Measurements from ENCODE around the gene BBS4. TPM values are rescaled to one million over a fixed set of nuclear protein-coding genes. Genes with fewer than 3 reads are reported as not detected.

BBS4 gene
- total RNA-seq, 1 experiment from 2014 or later = 18.9 TPM

DNA sequence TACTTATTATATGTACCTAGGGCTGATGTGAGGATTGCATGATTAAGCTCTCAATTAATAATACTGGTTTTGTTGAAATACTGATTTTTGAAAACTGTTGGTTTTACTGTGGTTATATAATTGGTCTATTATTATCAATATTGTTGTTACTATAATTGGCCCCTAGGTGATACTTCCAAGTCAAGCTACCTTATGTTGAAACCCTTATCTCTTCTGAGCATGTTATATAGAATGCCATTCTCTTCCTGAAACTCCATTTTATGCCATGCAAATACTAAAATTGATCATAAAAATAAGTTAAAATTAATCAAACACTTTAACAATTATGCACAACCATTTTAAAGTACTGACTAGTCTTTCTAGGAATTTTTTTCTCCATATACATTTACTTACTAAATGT, 46.1 kb downstream of the BBS4 start:
- CTCF ChIA-PET = interaction anchor here (0.8 to 2.3 kb wide), 2 partner anchors 10 to 607 kb away, joined by 3 to 11 read pairs; no protein-coding TSS in a partner anchor
- Mint-ChIP-seq H3K9me3 (ENCODE audit: unreplicated experiment) (no peaks in the 10 kb centered on the region), H3K27me3 (ENCODE audit: insufficient read depth, unreplicated experiment) (no peaks in the 10 kb centered on the region), H3K27ac (ENCODE audit: low read depth, unreplicated experiment) (no peak overlapping the region), H3K4me3 (ENCODE audit: unreplicated experiment) (no peak overlapping the region), H3K4me1 (ENCODE audit: insufficient read depth, unreplicated experiment) (no peaks in the 10 kb centered on the region), H3K36me3 (ENCODE audit: insufficient read depth, unreplicated experiment) (peaks cover 36% of the 10 kb centered on the region)
- intact Hi-C loops (cut with micrococcal nuclease) = no loop called here
- POLR2A ChIA-PET = interaction anchor here (1.0 to 1.2 kb wide), 3 partner anchors 9 to 22 kb away, joined by 3 to 5 read pairs (median 3); no protein-coding TSS in a partner anchor
- DNase-seq (ENCODE audit: unreplicated experiment) = no peak
- no TSS peak for BruUV-seq (replicated peaks)
- TF ChIP-seq, protein P1, sequence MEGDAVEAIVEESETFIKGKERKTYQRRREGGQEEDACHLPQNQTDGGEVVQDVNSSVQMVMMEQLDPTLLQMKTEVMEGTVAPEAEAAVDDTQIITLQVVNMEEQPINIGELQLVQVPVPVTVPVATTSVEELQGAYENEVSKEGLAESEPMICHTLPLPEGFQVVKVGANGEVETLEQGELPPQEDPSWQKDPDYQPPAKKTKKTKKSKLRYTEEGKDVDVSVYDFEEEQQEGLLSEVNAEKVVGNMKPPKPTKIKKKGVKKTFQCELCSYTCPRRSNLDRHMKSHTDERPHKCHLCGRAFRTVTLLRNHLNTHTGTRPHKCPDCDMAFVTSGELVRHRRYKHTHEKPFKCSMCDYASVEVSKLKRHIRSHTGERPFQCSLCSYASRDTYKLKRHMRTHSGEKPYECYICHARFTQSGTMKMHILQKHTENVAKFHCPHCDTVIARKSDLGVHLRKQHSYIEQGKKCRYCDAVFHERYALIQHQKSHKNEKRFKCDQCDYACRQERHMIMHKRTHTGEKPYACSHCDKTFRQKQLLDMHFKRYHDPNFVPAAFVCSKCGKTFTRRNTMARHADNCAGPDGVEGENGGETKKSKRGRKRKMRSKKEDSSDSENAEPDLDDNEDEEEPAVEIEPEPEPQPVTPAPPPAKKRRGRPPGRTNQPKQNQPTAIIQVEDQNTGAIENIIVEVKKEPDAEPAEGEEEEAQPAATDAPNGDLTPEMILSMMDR (IDR thresholded peaks at IDR 0.05; ENCODE audit: unreplicated experiment) = no peak

DNA sequence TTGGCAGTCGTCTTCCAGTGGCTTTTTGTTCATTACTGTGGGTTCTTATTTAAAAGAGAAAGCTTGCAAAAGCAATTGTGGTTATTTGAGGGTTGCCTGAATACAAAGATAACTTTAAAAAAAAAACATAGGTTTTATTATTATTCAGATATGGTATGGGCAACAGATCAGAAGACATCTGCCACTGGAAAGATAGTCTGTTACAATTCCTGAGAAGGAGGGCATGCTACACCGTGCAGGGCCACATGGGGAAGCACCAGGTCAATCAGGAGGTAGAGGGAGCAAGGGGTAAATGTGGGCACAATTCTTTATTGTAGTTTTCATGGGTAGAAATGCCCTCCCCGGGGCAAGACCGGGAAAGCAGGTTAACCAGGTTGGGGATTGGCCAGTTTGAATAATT, 46.5 kb downstream of the BBS4 start:
- H3K4me1 Mint-ChIP-seq (ENCODE audit: insufficient read depth, unreplicated experiment) = no peaks in the 10 kb centered on the region
- TF ChIP-seq, protein P1 (IDR thresholded peaks at IDR 0.05; ENCODE audit: unreplicated experiment) = no peak
- DNase-seq (ENCODE audit: unreplicated experiment) = no peak
- H3K36me3 Mint-ChIP-seq (ENCODE audit: insufficient read depth, unreplicated experiment) = peaks cover 40% of the 10 kb centered on the region
- intact Hi-C loops (cut with micrococcal nuclease) = no loop called here
- no peaks in the 10 kb centered on the region for H3K27me3 Mint-ChIP-seq (ENCODE audit: insufficient read depth, unreplicated experiment)
- no peak overlapping the region for H3K4me3 Mint-ChIP-seq (ENCODE audit: unreplicated experiment)
- ChIA-PET CTCF (interaction anchor here (0.8 to 2.3 kb wide), 2 partner anchors 11 to 607 kb away, joined by 3 to 11 read pairs; no protein-coding TSS in a partner anchor), POLR2A (interaction anchor here (1.1 kb wide), 1 partner anchor 13 kb away, joined by 3 read pairs; no protein-coding TSS in a partner anchor)
- no peak overlapping the region for H3K27ac Mint-ChIP-seq (ENCODE audit: low read depth, unreplicated experiment)
- no peaks in the 10 kb centered on the region for H3K9me3 Mint-ChIP-seq (ENCODE audit: unreplicated experiment)
- no TSS peak for BruUV-seq (replicated peaks)

DNA sequence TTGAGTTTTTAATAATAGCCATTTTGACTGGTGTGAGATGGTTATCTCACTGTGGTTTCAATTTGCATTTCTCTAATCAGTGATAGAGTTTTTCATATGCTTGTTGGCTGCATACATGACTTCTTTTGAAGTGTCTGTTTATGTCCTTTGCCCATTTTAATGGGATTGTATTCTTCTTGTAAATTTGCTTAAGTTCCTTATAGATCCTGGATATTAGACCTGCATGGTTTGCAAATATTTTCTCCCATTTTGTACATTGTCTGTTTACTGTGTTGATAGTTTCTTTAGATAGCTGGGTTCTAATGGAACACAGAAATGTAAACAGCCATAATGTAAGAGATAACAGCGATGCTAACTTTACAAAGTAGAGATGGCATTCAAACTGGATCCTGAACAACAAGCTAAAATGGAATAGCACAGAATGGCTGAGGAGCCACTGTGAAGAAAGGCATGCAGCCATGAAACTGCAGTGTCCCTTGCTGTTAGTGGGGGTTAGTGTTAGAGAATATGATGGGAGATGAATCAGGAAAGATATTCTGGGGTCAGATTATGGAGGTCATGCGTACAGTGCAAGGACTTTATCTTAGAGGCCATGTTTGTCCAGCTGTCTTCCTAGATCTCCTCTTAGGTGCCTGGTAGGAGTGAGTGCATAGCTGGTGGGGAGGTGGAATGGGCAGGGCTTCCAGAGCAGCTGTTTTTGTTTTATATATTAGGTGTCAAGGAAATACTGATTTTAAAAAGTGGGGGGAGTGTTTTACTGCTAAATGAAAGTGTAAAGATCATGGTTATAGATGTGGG, 48.1 kb downstream of the BBS4 start:
- H3K27me3 Mint-ChIP-seq (ENCODE audit: insufficient read depth, unreplicated experiment) = no peaks in the 10 kb centered on the region
- TF ChIP-seq, protein P1 (IDR thresholded peaks at IDR 0.05; ENCODE audit: unreplicated experiment) = no peak
- no TSS peak for BruUV-seq (replicated peaks)
- ChIA-PET POLR2A (interaction anchor here (1.0 to 2.1 kb wide), 3 partner anchors 7 to 47 kb away, joined by 3 to 6 read pairs (median 4); partner anchors contain the start of genes BBS4 and HIGD2B), CTCF (interaction anchor here (2.3 to 5.9 kb wide), 2 partner anchors 11 to 12 kb away, joined by 11 to 26 read pairs; no protein-coding TSS in a partner anchor)
- H3K9me3 Mint-ChIP-seq (ENCODE audit: unreplicated experiment) = no peaks in the 10 kb centered on the region
- no peak for DNase-seq (ENCODE audit: unreplicated experiment)
- no peak overlapping the region for H3K4me3 Mint-ChIP-seq (ENCODE audit: unreplicated experiment)
- H3K36me3 Mint-ChIP-seq (ENCODE audit: insufficient read depth, unreplicated experiment) = peaks cover 45% of the 10 kb centered on the region
- intact Hi-C loops (cut with micrococcal nuclease) = no loop called here
- no peaks in the 10 kb centered on the region for H3K4me1 Mint-ChIP-seq (ENCODE audit: insufficient read depth, unreplicated experiment)
- no peak overlapping the region for H3K27ac Mint-ChIP-seq (ENCODE audit: low read depth, unreplicated experiment)

DNA sequence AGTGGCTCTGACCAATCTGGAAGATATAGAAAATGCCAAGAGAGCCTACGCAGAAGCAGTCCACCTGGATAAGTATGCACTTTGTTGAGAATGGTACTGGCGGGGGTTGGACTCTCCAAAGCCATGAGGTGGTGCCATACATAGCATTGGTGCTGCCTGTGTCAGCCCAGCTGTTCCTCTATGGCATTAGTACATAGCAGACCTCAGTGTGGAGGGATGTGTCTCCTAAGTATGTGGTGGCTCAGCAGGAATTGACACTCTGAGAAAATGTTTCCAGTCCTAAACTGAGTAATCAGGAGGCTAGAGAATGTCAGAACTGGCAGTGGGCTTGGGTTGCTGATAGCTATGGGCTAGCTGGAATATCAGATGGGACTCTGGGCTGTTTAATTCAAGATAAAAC, 49.1 kb downstream of the BBS4 start:
- ChIA-PET CTCF (interaction anchor here (1.0 to 5.9 kb wide), 2 partner anchors 9 to 12 kb away, joined by 6 to 26 read pairs; no protein-coding TSS in a partner anchor), POLR2A (interaction anchor here (2.1 kb wide), 1 partner anchor 8 kb away, joined by 6 read pairs; no protein-coding TSS in a partner anchor)
- no peaks in the 10 kb centered on the region for H3K4me1 Mint-ChIP-seq (ENCODE audit: insufficient read depth, unreplicated experiment)
- BruUV-seq (replicated peaks) = no TSS peak
- H3K36me3 Mint-ChIP-seq (ENCODE audit: insufficient read depth, unreplicated experiment) = peaks cover 54% of the 10 kb centered on the region
- no peak for DNase-seq (ENCODE audit: unreplicated experiment)
- intact Hi-C loops (cut with micrococcal nuclease) = no loop called here
- H3K9me3 Mint-ChIP-seq (ENCODE audit: unreplicated experiment) = no peaks in the 10 kb centered on the region
- no peaks in the 10 kb centered on the region for H3K27me3 Mint-ChIP-seq (ENCODE audit: insufficient read depth, unreplicated experiment)
- H3K4me3 Mint-ChIP-seq (ENCODE audit: unreplicated experiment) = no peak overlapping the region
- H3K27ac Mint-ChIP-seq (ENCODE audit: low read depth, unreplicated experiment) = no peak overlapping the region
- TF ChIP-seq, protein P1 (IDR thresholded peaks at IDR 0.05; ENCODE audit: unreplicated experiment) = no peak

Data from MCF 10A (cell line).